K562 (cell line): ENCODE results near the gene IP6K2. TPM values are rescaled to one million over a fixed set of nuclear protein-coding genes. Genes with fewer than 3 reads are reported as not detected.

Experiments used
- HDAC1 ChIP-seq, 2 experiments: fragments of 450-650 bp; IDR thresholded peaks; 2 replicates each; pipeline ENCODE4 v1.6.1; 2016 to 2017; ENCODE audit warnings: inconsistent platforms in 1 of 2, mild to moderate bottlenecking in 1 of 2, moderate library complexity in 1 of 2
- HMG20A ChIP-seq: fragments of 450-650 bp; formaldehyde crosslinking; conservative IDR thresholded peaks from 2 replicates; pipeline ENCODE4 v1.4.0; 2020; ENCODE audit warnings: mild to moderate bottlenecking, mixed read lengths
- HNRNPLL ChIP-seq: fragments of 200-400 bp; formaldehyde crosslinking; IDR thresholded peaks from 2 replicates; pipeline ENCODE4 v1.6.1; 2017; ENCODE audit warnings: low read length, low read depth, mild to moderate bottlenecking; ENCODE audit not compliant: poor library complexity, severe bottlenecking
- KDM4B ChIP-seq, 2 experiments: fragments of 450-650 bp in 1 of 2; sonication (generic) in 1 of 2; IDR thresholded peaks; 2 replicates each; pipeline ENCODE4 v1.6.1; 2016 to 2017; ENCODE audit warnings: borderline replicate concordance in 2 of 2, antibody characterized with exemption in 1 of 2, low read depth in 1 of 2, mild to moderate bottlenecking in 1 of 2
- LARP7 ChIP-seq: fragments of 450-650 bp; IDR thresholded peaks from 2 replicates; pipeline ENCODE4 v1.6.1; 2016
- MIER1 ChIP-seq: fragments of 450-650 bp; IDR thresholded peaks from 2 replicates; pipeline ENCODE4 v1.6.1; 2016; ENCODE audit warnings: antibody characterized with exemption, mild to moderate bottlenecking, low read depth
- NCOA6 ChIP-seq: fragments of 450-650 bp; IDR thresholded peaks from 2 replicates; pipeline ENCODE4 v1.6.1; 2017; ENCODE audit warnings: mild to moderate bottlenecking
- TEAD1 ChIP-seq, 2 experiments: fragments of 450-650 bp in 1 of 2; sonication (generic) in 1 of 2; formaldehyde crosslinking; IDR thresholded peaks; 2 replicates each; pipeline versions ENCODE4 v1.4.0 to v1.8.0; 2020 to 2022; ENCODE audit warnings: mild to moderate bottlenecking in 2 of 2, missing genetic modification reagents in 1 of 2
- ZC3H4 ChIP-seq: sonication (generic); formaldehyde crosslinking; IDR thresholded peaks from 2 replicates; pipeline ENCODE4 v1.9.0; 2021; ENCODE audit warnings: missing genetic modification reagents, borderline replicate concordance
- ZNF146 ChIP-seq: IDR thresholded peaks from one replicate; pipeline ENCODE4 v1.6.1; 2018; ENCODE audit warnings: missing compliant biosample characterization; ENCODE audit not compliant: unreplicated experiment
- polyA plus RNA-seq, 8 experiments: library from polyadenylated mRNA; depleted of rRNA in 4 of 8; stranded (reverse) in 5 of 8; unstranded in 3 of 8; fragments of >200 nt; fragmentation: Nextera tagmentation in 2 of 8; fragmentation: Illumina TruSeq in 1 of 8; extraction: Ambion mirVana in 2 of 8; extraction: Trizol in 1 of 8; gene quantifications; 2 replicates each; pipeline versions ENCODE4 v1.2.1 to v1.2.3, GENCODE V29; 2011 to 2014; ENCODE audit warnings: inconsistent platforms in 1 of 8, missing spikeins in 1 of 8
- total RNA-seq, 7 experiments: library from RNA; depleted of rRNA in 6 of 7; stranded (reverse); fragments of >200 nt in 6 of 7; fragmentation: Illumina TruSeq in 2 of 7; extraction: Trizol in 2 of 7; gene quantifications; 2 replicates each; pipeline versions ENCODE4 v1.2.1 to v1.2.3, GENCODE V29; 2011 to 2021; ENCODE audit warnings: low replicate concordance in 1 of 7
- TF ChIP-seq, protein P1 (sequence below): sonication (generic); formaldehyde crosslinking; IDR thresholded peaks from 2 replicates; pipeline ENCODE4 v1.9.0; 2022; ENCODE audit warnings: mild to moderate bottlenecking, missing genetic modification reagents
- TF ChIP-seq, protein P2 (sequence below), 2 experiments: fragments of 450-650 bp; IDR thresholded peaks; 2 replicates each; pipeline ENCODE4 v1.6.1; 2018; ENCODE audit warnings: mild to moderate bottlenecking in 2 of 2, low read depth in 1 of 2; ENCODE audit not compliant: partially characterized antibody in 2 of 2
- TF ChIP-seq, protein P3 (sequence below): sonication (generic); formaldehyde crosslinking; IDR thresholded peaks from 2 replicates; pipeline ENCODE4 v1.8.0; 2022; ENCODE audit warnings: missing genetic modification reagents, mild to moderate bottlenecking, moderate library complexity, borderline replicate concordance
- TF ChIP-seq, protein P4 (sequence below): fragments of 450-650 bp; IDR thresholded peaks from 2 replicates; pipeline ENCODE4 v1.6.1; 2016; ENCODE audit warnings: borderline replicate concordance
- TF ChIP-seq, protein P5 (sequence below): fragments of 450-650 bp; IDR thresholded peaks from 2 replicates; pipeline ENCODE4 v1.6.1; 2016; ENCODE audit warnings: antibody characterized with exemption
- TF ChIP-seq, protein P6 (sequence below), 2 experiments: fragments of 450-650 bp; conservative IDR thresholded peaks; 2 replicates each; pipeline ENCODE4 v1.6.1; 2017; ENCODE audit warnings: mild to moderate bottlenecking in 2 of 2, moderate library complexity in 2 of 2

IP6K2 gene
- total and polyA plus RNA-seq, 9 of the 15 experiments (the other 6 are each of a cell fraction or from before 2014, with no cell fraction given), result 19.6 to 78.1 (median 48.0) TPM

DNA sequence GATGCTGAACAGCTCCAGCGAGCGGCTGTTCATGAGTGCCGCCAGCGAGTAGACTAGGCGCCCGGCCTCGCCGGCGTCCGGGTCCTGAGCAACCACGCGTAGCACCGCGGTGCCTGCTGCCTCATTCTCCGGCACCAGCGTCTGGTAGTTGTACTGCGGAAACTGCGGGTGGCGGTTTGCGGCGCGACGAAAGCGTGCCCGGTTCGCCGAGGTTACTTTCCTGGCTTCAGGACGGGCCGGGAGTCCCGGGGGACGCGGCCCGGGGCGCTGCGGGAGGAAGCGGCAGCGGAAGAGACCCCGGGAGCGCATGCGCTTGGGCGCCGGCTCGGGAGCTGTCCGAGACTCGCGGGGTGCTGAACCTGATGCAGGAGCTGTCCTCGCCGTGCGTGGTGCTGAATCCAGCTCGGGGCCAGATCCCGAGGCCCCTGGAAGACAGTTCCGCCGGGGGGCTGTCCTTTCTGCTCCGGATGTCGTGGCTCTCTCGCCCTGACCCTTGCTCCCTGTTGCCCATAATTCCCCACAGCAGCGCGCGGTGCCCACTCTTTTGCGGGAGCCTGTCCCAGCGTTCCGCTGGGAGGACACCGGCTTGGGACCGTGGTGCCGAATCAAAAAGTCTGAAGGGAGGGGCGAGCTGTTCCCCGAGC, 55.4 kb downstream of the IP6K2 start (continued):
- TF ChIP-seq KDM4B (IDR thresholded peaks at IDR 0.05; ENCODE audit: borderline replicate concordance in 2 of 2, low read depth in 1 of 2) (no peak), MIER1 (peak; percentile 99), NCOA6 (peak; percentile 99), HMG20A (CRISPR knock-in tag) (no peak), ZNF146 (CRISPR knock-in tag) (peak; percentile 91), HDAC1 (IDR thresholded peaks at IDR 0.05) (peak in 1 of 2 experiments; percentile 97; a peak in 2 of 4 replicates), HNRNPLL (peak; percentile 32), LARP7 (no peak), ZC3H4 (CRISPR knock-in tag) (no peak), TEAD1 (CRISPR knock-in tag; IDR thresholded peaks at IDR 0.05) (peak; percentile 63 to 96)
- TF ChIP-seq, protein P1, sequence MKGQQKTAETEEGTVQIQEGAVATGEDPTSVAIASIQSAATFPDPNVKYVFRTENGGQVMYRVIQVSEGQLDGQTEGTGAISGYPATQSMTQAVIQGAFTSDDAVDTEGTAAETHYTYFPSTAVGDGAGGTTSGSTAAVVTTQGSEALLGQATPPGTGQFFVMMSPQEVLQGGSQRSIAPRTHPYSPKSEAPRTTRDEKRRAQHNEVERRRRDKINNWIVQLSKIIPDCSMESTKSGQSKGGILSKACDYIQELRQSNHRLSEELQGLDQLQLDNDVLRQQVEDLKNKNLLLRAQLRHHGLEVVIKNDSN (CRISPR knock-in tag), result peak; percentile 25; the same call in 1 of the 2 replicates
- TF ChIP-seq, protein P2, sequence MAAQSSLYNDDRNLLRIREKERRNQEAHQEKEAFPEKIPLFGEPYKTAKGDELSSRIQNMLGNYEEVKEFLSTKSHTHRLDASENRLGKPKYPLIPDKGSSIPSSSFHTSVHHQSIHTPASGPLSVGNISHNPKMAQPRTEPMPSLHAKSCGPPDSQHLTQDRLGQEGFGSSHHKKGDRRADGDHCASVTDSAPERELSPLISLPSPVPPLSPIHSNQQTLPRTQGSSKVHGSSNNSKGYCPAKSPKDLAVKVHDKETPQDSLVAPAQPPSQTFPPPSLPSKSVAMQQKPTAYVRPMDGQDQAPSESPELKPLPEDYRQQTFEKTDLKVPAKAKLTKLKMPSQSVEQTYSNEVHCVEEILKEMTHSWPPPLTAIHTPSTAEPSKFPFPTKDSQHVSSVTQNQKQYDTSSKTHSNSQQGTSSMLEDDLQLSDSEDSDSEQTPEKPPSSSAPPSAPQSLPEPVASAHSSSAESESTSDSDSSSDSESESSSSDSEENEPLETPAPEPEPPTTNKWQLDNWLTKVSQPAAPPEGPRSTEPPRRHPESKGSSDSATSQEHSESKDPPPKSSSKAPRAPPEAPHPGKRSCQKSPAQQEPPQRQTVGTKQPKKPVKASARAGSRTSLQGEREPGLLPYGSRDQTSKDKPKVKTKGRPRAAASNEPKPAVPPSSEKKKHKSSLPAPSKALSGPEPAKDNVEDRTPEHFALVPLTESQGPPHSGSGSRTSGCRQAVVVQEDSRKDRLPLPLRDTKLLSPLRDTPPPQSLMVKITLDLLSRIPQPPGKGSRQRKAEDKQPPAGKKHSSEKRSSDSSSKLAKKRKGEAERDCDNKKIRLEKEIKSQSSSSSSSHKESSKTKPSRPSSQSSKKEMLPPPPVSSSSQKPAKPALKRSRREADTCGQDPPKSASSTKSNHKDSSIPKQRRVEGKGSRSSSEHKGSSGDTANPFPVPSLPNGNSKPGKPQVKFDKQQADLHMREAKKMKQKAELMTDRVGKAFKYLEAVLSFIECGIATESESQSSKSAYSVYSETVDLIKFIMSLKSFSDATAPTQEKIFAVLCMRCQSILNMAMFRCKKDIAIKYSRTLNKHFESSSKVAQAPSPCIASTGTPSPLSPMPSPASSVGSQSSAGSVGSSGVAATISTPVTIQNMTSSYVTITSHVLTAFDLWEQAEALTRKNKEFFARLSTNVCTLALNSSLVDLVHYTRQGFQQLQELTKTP (IDR thresholded peaks at IDR 0.05; ENCODE audit: low read depth in 1 of 2, partially characterized antibody in 2 of 2), result peak in 1 of 2 experiments; percentile 100
- TF ChIP-seq, protein P3, sequence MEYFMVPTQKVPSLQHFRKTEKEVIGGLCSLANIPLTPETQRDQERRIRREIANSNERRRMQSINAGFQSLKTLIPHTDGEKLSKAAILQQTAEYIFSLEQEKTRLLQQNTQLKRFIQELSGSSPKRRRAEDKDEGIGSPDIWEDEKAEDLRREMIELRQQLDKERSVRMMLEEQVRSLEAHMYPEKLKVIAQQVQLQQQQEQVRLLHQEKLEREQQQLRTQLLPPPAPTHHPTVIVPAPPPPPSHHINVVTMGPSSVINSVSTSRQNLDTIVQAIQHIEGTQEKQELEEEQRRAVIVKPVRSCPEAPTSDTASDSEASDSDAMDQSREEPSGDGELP, result peak; percentile 95
- TF ChIP-seq, protein P4, sequence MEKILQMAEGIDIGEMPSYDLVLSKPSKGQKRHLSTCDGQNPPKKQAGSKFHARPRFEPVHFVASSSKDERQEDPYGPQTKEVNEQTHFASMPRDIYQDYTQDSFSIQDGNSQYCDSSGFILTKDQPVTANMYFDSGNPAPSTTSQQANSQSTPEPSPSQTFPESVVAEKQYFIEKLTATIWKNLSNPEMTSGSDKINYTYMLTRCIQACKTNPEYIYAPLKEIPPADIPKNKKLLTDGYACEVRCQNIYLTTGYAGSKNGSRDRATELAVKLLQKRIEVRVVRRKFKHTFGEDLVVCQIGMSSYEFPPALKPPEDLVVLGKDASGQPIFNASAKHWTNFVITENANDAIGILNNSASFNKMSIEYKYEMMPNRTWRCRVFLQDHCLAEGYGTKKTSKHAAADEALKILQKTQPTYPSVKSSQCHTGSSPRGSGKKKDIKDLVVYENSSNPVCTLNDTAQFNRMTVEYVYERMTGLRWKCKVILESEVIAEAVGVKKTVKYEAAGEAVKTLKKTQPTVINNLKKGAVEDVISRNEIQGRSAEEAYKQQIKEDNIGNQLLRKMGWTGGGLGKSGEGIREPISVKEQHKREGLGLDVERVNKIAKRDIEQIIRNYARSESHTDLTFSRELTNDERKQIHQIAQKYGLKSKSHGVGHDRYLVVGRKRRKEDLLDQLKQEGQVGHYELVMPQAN, result peak; percentile 90
- TF ChIP-seq, protein P5, sequence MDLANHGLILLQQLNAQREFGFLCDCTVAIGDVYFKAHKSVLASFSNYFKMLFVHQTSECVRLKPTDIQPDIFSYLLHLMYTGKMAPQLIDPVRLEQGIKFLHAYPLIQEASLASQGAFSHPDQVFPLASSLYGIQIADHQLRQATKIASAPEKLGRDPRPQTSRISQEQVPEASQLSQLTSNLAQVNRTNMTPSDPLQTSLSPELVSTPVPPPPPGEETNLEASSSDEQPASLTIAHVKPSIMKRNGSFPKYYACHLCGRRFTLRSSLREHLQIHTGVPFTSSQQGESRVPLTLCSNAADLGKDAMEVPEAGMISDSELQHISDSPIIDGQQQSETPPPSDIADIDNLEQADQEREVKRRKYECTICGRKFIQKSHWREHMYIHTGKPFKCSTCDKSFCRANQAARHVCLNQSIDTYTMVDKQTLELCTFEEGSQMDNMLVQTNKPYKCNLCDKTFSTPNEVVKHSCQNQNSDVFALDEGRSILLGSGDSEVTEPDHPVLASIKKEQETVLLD, result peak; percentile 75
- TF ChIP-seq, protein P6, sequence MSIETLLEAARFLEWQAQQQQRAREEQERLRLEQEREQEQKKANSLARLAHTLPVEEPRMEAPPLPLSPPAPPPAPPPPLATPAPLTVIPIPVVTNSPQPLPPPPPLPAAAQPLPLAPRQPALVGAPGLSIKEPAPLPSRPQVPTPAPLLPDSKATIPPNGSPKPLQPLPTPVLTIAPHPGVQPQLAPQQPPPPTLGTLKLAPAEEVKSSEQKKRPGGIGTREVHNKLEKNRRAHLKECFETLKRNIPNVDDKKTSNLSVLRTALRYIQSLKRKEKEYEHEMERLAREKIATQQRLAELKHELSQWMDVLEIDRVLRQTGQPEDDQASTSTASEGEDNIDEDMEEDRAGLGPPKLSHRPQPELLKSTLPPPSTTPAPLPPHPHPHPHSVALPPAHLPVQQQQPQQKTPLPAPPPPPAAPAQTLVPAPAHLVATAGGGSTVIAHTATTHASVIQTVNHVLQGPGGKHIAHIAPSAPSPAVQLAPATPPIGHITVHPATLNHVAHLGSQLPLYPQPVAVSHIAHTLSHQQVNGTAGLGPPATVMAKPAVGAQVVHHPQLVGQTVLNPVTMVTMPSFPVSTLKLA (conservative IDR thresholded peaks at IDR 0.05), result peak; percentile 89 to 96
